Fibroblast of skin of right quadriceps (primary cell): ENCODE measurements around the gene TMEM167B.
"Not testable (repeated sequence)": the region's sequence is repeated elsewhere in the genome, so short reads cannot be mapped to it uniquely, and the experiment has no call there.

Source experiments
- DNase-seq: peaks from one replicate; pipeline ENCODE4 v3.0.0-alpha.2; 2013

TMEM167B gene

GRCh38 chr1:109115685-109116084, 25.1 kb downstream of the TMEM167B start:
- DNase-seq = no peak

- DNase-seq = no peak
Measured at GRCh38 chr1:109116286-109116685, 25.7 kb downstream of the TMEM167B start.

GRCh38 chr1:109118089-109118488, 27.5 kb downstream of the TMEM167B start:
- no peak for DNase-seq

GRCh38 chr1:109120356-109120755, 29.8 kb downstream of the TMEM167B start:
- DNase-seq = no peak

- DNase-seq = no peak
Measured at GRCh38 chr1:109131059-109131458, 40.5 kb downstream of the TMEM167B start.

- no peak for DNase-seq
Measured at GRCh38 chr1:109131800-109132199, 41.2 kb downstream of the TMEM167B start.

- no peak for DNase-seq
Measured at GRCh38 chr1:109133002-109133706, 42.6 kb downstream of the TMEM167B start.

- DNase-seq = no peak
Measured at GRCh38 chr1:109133815-109134214, 43.3 kb downstream of the TMEM167B start.

GRCh38 chr1:109134423-109134822, 43.9 kb downstream of the TMEM167B start:
- DNase-seq = no peak

GRCh38 chr1:109135940-109136339, 45.4 kb downstream of the TMEM167B start:
- DNase-seq = no peak

- DNase-seq = no peak
Measured at GRCh38 chr1:109136766-109137165, 46.2 kb downstream of the TMEM167B start.

- no peak for DNase-seq
Measured at GRCh38 chr1:109137958-109138357, 47.4 kb downstream of the TMEM167B start.

- DNase-seq = no peak
Measured at GRCh38 chr1:109138358-109138757, 47.8 kb downstream of the TMEM167B start.

GRCh38 chr1:109140392-109140791, 49.8 kb downstream of the TMEM167B start:
- no peak for DNase-seq

- DNase-seq = no peak
Measured at GRCh38 chr1:109142260-109142659, 51.7 kb downstream of the TMEM167B start.

GRCh38 chr1:109142725-109143124, 52.2 kb downstream of the TMEM167B start:
- not testable (repeated sequence) for DNase-seq
